HG02852 (cell line): ENCODE data around the gene RBBP8.
"Not testable (repeated sequence)": the region's sequence is repeated elsewhere in the genome, so short reads cannot be mapped to it uniquely, and the experiment has no call there.

Experiments
- ATAC-seq: cut with Tn5 transposase; IDR thresholded peaks from one replicate; pipeline ENCODE4 v1.9.1; 2021; ENCODE audit warnings: mild to moderate bottlenecking, moderate library complexity; ENCODE audit not compliant: unreplicated experiment

Gene RBBP8

GRCh38 chr18:22933206-22933965 lies at the start of gene RBBP8:
TSS of gene RBBP8 (plus strand) at chr18:22933328. CDS start at chr18:22936852, 3,524 bp downstream.
- peak; percentile 77 for ATAC-seq

GRCh38 chr18:22883827-22884226 lies 49.3 kb upstream of the RBBP8 start:
- ATAC-seq, result no peak

- ATAC-seq, result not testable (repeated sequence)
These were observed 47.4 kb upstream of the RBBP8 start for GRCh38 chr18:22885694-22886093.

- no peak for ATAC-seq
These were observed 33.7 kb upstream of the RBBP8 start for GRCh38 chr18:22899421-22899820.

- ATAC-seq, result no peak
These were observed 32.4 kb upstream of the RBBP8 start for GRCh38 chr18:22900558-22901238.

- no peak for ATAC-seq
These were observed 31.0 kb upstream of the RBBP8 start for GRCh38 chr18:22902093-22902492.

GRCh38 chr18:22903248-22903647 lies 29.9 kb upstream of the RBBP8 start:
- not testable (repeated sequence) for ATAC-seq

GRCh38 chr18:22912149-22912548 lies 21.0 kb upstream of the RBBP8 start:
- no peak for ATAC-seq

- ATAC-seq, result no peak
These were observed 20.3 kb upstream of the RBBP8 start for GRCh38 chr18:22912835-22913234.

GRCh38 chr18:22913861-22914260 lies 19.3 kb upstream of the RBBP8 start:
- ATAC-seq, result no peak

GRCh38 chr18:22914633-22915032 lies 18.5 kb upstream of the RBBP8 start:
- no peak for ATAC-seq

GRCh38 chr18:22915337-22915736 lies 17.8 kb upstream of the RBBP8 start:
- no peak for ATAC-seq

- no peak for ATAC-seq
These were observed 11.4 kb upstream of the RBBP8 start for GRCh38 chr18:22921772-22922171.

GRCh38 chr18:22924589-22924988 lies 8.5 kb upstream of the RBBP8 start:
- no peak for ATAC-seq

- no peak for ATAC-seq
These were observed 6.7 kb upstream of the RBBP8 start for GRCh38 chr18:22926454-22926853.

GRCh38 chr18:22928339-22928738 lies 4.8 kb upstream of the RBBP8 start:
- no peak for ATAC-seq

- ATAC-seq, result peak; percentile 40
These were observed 2.9 kb upstream of the RBBP8 start for GRCh38 chr18:22930089-22930713.

- ATAC-seq, result peak; percentile 28
These were observed 283 bp upstream of the RBBP8 start for GRCh38 chr18:22932885-22933205.

GRCh38 chr18:22933966-22934423 lies 867 bp downstream of the RBBP8 start:
- peak; percentile 10 for ATAC-seq

- ATAC-seq, result no peak
These were observed 1.7 kb downstream of the RBBP8 start for GRCh38 chr18:22934789-22935188.

GRCh38 chr18:22935431-22935830 lies 2.3 kb downstream of the RBBP8 start:
- ATAC-seq, result no peak

GRCh38 chr18:22936515-22936914 lies 3.4 kb downstream of the RBBP8 start:
- ATAC-seq, result no peak
